ENCODE results near the gene HSFX1.
"Not testable (repeated sequence)": the region's sequence is repeated elsewhere in the genome, so short reads cannot be mapped to it uniquely, and the experiment has no call there.

HSFX1 gene

GRCh38 chrX:149773768-149774167 is at the start of gene HSFX1:
Gene HSFX1, plus strand, starts transcription at chrX:149774068. Its CDS starts 614 bp downstream, at chrX:149774682.
- not testable (repeated sequence) for DNase-seq

DNA sequence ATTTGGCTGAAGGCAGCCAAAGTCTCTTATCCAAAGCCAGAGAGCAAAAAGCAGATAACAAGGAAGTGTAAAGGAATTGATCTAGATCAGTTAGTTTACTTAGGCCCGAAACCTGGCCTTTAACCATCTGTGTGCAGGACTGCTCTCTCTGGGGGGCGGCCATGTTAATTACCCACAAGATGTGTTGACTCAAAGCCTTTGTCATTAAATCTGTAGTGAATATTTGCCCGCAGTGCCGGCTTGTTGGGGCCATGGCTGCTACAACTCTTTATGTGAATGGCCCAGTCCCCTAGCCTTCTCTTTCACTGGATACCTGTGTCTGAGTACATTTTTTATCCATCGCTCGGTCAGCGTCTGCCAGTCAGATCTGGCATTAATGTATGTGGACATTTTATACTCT is 46.6 kb upstream of the HSFX1 start:
- DNase-seq: not testable (repeated sequence)

- DNase-seq: not testable (repeated sequence)
Observed at GRCh38 chrX:149742269-149742668, 31.6 kb upstream of the HSFX1 start.

DNA sequence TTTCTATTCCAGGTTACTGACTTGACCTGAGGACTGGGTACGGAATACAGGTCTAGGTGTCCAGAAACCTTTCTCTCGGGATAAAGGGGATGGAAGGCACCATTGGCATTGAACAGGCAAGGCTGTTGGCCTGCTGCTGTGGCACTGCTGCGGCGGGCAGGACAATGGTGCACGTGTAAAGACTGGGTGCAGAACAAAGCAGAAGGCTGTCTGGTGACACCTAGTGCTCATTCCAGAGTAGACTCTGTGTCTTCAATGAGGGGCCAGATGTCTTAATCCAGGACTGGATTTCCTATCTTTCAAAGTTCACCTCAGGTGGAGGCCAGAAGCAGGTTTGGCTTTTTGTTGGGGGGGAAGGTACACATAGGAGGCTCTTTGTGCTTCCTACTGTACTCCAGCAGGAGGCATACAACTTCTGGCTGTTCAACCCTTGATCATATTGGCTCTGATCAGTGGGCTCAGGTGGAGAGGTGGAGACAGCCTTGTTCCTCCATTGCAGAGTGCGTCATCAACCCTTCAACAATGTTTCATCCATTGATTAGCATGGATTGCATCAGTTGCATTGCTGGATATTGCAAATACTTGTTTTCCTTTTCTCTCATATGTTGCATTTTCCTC is 27.4 kb upstream of the HSFX1 start:
- DNase-seq: not testable (repeated sequence)

DNA sequence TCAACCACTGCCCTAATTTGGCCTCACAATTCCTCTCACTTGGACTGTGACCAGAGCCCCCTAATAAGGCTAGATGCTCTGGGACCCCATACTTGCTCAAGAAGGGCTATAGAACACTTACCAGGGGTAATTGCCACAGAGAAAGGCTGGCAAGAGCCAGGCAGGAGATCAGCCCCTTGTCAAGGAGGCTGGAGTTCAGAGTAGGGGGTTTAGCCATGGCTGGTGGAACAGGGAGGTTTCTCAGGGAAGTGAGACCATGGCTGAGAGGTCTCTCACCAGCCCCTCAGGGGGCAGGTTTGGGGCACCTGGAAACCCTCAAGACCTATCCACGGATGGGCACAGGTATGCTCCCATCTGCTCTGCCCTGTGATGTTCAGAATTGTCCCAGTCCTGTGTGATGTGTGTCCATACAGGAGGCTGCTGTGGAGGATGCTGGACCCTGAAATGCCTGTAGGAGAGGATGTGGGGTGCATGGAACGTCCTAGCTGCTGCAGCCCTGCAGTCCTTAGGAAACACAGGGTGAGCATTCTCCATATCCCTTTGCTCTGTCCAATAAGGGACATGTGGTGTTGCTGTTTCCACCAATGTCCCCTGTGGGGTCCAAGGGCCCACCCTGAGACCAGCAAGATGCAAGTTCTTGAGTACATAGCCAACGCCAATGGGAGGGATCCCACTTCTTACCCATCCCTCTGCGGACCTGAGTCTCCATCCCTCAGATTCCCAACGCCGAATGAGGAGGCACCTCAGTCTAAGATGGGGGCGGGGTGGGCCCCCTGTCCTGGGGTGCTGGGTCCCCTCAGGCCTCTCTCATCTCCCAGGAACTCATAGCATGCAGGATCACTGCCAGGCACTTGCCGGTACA is 16.4 kb upstream of the HSFX1 start:
- no peak for DNase-seq

DNA sequence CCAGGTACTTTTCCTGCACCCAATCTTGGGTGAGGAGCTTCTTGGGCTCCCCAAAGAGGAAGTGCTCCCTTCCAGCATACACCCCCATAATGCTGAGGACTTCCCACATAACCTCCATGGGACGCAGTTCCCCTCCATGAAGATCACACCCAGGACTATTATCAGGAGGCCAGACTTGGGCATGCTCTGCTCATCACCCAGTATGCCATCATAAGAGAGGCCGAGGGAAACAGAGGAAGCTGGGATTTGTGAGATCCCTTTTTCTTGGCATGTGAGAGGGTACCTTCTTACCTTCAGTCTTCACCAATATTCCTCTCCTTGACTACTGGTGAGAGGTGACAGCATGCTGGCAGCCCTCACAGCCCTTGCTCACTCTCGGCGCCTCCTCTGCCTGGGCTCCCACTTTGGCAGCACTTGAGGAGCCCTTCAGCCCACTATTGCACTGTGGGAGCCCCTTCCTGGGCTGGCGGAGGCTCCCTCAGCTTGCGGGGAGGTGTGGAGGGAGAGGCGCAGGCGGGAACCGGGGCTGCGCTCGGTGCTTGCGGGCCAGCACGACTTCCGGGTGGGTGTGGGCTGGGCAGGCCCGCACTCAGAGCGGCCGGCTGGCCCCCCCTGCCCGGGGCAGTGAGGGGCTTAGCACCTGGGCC is 15.7 kb upstream of the HSFX1 start:
- no peak for DNase-seq

GRCh38 chrX:149758715-149759078 is 15.2 kb upstream of the HSFX1 start:
- DNase-seq: not testable (repeated sequence)

- DNase-seq: no peak
Observed at GRCh38 chrX:149759824-149760223, 14.0 kb upstream of the HSFX1 start.

GRCh38 chrX:149760965-149761364 is 12.9 kb upstream of the HSFX1 start:
- DNase-seq: no peak

DNA sequence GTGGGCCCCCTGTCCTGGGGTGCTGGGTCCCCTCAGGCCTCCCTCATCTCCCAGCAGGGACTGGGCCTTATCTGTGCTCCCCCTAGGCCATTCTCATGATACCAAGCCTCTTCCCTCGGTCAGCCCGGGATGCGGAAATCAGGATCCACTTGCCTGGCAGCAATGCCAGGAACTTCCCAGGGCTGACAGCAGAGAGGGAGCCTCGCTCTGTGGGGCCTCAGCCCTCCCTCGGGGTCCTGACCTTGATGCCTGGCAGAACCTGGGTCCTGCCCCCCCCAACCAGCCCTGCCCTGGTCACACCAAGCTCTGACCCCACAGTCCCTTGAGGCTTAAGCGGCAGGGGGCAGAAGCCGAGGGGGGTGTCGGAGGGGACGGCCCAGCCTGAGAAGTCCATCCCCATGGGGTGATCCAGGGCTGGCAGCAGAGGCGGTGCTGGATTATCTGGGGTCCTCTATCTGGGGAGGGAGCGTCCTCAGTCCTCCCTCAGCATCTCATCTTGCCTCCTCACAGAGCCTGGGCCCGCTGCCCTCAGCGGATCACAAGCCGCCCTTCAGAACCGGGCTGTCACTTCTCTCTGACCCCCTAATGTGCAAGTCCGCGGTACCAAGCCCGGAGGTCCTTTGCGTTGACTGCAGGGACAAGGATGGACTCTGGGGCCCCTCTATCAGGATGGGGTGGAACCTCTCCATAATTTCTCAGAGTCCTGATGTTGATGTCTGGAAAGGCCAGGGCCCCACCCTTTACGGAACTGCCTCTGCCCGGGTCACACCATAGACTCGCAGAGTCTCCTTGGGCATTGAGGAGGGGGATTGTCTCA is 11.8 kb upstream of the HSFX1 start:
- DNase-seq: not testable (repeated sequence)

DNA sequence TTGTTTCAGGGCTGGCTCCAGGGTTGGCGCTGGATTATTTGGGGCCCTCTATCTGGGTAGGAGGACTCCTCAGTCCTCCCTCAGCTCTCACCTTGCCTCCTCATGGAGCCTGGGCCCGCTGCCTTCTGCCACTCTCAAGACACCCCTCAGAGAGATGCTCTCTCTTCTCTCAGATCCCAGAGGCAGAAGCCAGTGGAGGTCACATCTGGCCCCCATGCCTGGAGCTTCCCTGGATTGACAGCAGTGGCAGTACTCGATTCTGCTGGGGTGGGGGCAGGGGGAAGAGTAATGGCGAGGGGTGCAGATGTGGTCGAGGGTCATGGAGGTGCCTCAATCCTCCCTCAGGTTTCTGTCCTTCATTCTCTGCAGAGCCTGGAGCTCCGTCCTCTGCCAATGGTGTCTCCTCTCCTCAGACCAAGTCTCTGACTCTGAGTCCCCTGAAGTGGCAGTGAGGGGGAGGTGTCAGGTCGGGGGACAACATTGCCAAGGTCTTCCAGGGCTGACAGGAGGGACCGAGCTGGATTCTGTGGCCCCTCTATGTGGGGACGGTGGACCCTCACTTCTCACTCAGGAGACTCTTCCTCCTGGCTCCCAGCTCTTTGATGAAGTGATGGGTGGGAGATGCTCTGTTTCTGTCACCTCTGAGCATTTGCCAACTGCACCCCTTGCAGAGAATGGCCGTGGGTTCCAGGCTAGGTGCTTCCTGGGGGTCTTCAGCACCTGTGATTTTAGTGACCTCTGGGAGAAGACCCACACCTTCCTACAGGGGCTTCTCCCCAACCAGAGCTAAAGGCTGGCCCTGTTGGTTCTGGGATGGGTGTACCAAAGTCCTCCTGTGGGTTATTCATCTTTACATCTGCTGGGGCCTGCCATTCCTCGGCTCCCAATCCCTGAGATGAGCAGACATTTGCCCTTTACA is 10.9 kb upstream of the HSFX1 start:
- no peak for DNase-seq

DNA sequence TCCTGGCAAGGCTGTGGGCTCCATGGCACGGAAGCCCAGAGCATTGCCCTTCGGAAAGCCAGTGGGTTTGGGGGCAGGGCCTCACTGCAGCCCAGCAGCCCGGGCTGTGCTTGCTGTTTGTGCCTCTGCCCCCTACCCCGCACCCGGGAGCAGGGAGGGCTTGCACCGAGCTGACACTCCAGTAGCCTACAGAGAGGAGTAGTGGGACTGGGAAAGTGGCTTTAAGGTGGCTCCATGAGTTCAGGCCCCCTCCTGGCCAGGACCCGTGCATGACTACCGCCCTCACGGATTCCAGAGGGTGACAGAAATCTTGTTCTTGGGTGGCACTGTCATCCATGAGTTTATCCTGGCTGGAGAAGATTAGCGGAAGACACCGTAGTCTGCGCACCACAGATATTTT is 3.5 kb upstream of the HSFX1 start:
- not testable (repeated sequence) for DNase-seq

- DNase-seq: not testable (repeated sequence)
Observed at GRCh38 chrX:149773026-149773425, 842 bp upstream of the HSFX1 start.

DNA sequence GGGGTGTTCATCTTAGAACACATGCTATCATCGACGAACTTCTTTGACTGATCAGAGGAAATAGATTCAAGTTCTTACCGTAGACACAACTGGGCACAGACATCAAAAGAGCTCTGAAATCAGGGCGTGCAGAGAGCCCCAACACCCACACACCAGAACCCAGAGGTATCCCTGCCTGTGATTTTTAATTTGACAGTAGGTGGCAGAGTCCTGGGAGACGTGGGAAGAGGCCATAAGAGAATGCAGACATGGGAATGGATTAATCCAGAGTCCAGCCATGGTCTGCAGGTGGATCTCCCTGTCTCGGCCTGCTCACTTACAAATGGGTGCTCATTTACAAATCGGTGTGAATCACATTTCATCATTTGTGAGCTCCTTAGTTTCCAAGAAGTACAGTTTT is 4.1 kb downstream of the HSFX1 start:
- not testable (repeated sequence) for DNase-seq

DNA sequence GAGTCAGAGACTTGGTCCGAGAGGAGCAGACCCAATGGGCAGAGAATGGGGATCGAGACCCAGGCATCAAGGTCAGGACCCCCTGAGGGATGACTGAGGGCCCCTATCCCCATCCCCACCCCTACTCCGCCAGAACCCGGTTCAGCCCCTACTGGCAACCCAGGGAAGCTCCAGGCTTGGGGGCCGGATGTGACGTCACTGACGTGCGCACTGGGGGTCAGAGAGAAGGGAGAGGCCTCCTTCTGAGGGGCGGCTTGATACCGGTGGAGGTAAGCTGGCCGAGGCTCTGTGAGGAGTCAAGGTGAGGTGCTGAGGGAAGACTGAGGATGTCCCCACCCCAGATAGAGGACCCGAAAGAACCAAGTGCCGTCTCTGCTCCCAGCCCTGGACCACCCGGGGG is 7.9 kb downstream of the HSFX1 start, which contains the start of gene MAGEA9:
TSS of gene MAGEA9 (plus strand) at position 204 of the 400 bp plus-strand sequence. CDS start 4,281 bp downstream, outside the sequence.
- not testable (repeated sequence) for DNase-seq

GRCh38 chrX:149795531-149795930 is 21.7 kb downstream of the HSFX1 start:
- DNase-seq: not testable (repeated sequence)

GRCh38 chrX:149799095-149799714 is 25.3 kb downstream of the HSFX1 start:
- DNase-seq: no peak

GRCh38 chrX:149799938-149800337 is 26.1 kb downstream of the HSFX1 start:
- DNase-seq: no peak

DNA sequence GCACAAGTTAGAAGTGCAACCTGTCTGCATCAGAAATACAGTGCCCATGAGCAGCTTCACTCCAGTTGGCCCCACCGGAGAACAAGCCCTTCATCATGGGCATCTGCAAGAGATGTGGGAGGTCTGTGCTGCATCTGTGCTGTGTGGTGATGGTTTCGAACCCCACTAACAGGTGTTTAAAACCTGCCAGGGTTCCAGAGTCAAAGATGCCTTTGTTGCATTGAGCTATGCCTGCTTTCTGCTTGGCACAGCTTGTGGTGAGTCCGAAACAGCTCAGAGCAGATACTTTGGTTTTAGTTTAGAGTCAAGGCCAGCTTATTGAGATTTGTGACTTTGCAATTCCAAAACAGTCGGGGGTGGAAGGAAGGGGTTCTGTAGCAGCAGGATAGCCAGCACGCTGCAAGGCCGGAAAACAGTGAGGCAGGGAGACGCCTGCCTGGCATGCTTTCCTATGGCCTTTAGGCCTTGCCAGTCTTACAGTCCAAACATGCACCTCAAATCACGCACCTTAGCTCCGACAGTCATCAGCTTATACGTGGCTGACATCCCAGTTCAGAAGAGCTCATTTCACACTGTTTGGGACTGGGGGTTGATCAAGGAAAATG is 29.7 kb downstream of the HSFX1 start:
- DNase-seq: no peak

All from nucleus accumbens (tissue), 56 donors.